Ishikawa (cell line): Measurements from ENCODE around the gene MB.

ENCODE experiments used
- CEBPB ChIP-seq: IDR thresholded peaks from 2 replicates; pipeline ENCODE4 v1.6.1; 2012
- CREB1 ChIP-seq: IDR thresholded peaks from 2 replicates; pipeline ENCODE4 v1.6.1; 2012; ENCODE audit warnings: low read depth
- EGR1 ChIP-seq: IDR thresholded peaks from 2 replicates; pipeline ENCODE4 v1.6.1; 2012
- EP300 ChIP-seq: IDR thresholded peaks from 2 replicates; pipeline ENCODE4 v1.6.1; 2012; ENCODE audit warnings: borderline replicate concordance
- FOXM1 ChIP-seq: IDR thresholded peaks from 2 replicates; pipeline ENCODE4 v1.6.1; 2012; ENCODE audit warnings: low read depth, borderline replicate concordance
- NFIC ChIP-seq: IDR thresholded peaks from 2 replicates; pipeline ENCODE4 v1.6.1; 2012
- RAD21 ChIP-seq: IDR thresholded peaks from 2 replicates; pipeline ENCODE4 v1.6.1; 2012; ENCODE audit warnings: low read depth
- TAF1 ChIP-seq: IDR thresholded peaks from 2 replicates; pipeline ENCODE4 v1.6.1; 2012; ENCODE audit warnings: low read depth, mild to moderate bottlenecking
- TEAD4 ChIP-seq: IDR thresholded peaks from 2 replicates; pipeline ENCODE4 v1.6.1; 2012
- YY1 ChIP-seq: IDR thresholded peaks from 2 replicates; pipeline ENCODE4 v1.6.1; 2012; ENCODE audit warnings: low read depth
- ZBTB7A ChIP-seq: IDR thresholded peaks from 2 replicates; pipeline ENCODE4 v1.6.1; 2012; ENCODE audit warnings: low read depth
- TF ChIP-seq, protein P1 (sequence below): IDR thresholded peaks from 2 replicates; pipeline ENCODE4 v1.6.1; 2012; ENCODE audit warnings: low read depth, mild to moderate bottlenecking
- TF ChIP-seq, protein P2 (sequence below): IDR thresholded peaks from 2 replicates; pipeline ENCODE4 v1.6.1; 2012
- TF ChIP-seq, protein P3 (sequence below): IDR thresholded peaks from 2 replicates; pipeline ENCODE4 v1.6.1; 2012

DNA sequence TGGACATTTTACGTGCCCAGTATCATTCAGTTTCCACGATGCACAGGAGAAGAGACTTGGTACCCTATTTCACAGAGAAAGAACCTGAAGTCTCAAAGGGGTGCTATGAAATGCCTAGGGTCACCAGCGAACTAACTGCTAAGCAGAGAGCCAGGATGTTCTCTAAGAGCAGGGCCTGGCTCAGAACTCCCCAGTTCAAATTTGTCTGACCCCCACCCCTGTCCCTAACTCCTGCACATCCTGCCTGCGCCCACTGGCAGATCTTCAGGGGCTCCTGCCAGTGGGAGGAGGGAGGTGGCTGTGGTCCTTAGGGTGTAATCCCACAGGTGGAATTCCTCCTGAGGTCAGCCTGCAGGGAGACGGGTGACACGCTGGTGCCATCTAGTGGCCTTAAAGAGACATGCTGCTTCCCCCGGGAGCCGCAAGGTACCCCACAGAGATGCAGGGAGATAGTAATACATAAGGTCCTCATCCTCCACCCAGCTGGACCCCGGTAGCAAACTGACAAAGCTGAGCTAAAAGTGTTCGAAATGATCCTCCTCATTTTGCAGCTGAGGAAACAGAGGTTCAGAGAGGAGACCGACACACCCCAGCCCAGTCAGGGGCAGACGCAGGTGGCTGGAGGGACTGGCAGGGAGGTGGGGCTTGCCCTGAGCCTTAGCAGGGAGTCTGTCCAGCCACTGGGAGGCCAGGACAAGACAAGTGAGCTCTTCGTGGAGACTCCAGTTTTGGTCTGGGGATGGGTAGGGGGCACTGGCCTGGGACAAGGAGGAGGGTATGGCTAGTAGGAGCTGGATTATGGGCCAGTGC, 34.1 kb downstream of the MB start:
- TF ChIP-seq ZBTB7A (no peak), EP300 (0 out of 2 replicates have a peak, but pooled peaks have one; percentile 9), RAD21 (peak; percentile 98), YY1 (no peak), TAF1 (no peak), CEBPB (no peak), CREB1 (no peak), FOXM1 (no peak), EGR1 (no peak), TEAD4 (peak; percentile 55), NFIC (no peak)
- TF ChIP-seq, protein P1, sequence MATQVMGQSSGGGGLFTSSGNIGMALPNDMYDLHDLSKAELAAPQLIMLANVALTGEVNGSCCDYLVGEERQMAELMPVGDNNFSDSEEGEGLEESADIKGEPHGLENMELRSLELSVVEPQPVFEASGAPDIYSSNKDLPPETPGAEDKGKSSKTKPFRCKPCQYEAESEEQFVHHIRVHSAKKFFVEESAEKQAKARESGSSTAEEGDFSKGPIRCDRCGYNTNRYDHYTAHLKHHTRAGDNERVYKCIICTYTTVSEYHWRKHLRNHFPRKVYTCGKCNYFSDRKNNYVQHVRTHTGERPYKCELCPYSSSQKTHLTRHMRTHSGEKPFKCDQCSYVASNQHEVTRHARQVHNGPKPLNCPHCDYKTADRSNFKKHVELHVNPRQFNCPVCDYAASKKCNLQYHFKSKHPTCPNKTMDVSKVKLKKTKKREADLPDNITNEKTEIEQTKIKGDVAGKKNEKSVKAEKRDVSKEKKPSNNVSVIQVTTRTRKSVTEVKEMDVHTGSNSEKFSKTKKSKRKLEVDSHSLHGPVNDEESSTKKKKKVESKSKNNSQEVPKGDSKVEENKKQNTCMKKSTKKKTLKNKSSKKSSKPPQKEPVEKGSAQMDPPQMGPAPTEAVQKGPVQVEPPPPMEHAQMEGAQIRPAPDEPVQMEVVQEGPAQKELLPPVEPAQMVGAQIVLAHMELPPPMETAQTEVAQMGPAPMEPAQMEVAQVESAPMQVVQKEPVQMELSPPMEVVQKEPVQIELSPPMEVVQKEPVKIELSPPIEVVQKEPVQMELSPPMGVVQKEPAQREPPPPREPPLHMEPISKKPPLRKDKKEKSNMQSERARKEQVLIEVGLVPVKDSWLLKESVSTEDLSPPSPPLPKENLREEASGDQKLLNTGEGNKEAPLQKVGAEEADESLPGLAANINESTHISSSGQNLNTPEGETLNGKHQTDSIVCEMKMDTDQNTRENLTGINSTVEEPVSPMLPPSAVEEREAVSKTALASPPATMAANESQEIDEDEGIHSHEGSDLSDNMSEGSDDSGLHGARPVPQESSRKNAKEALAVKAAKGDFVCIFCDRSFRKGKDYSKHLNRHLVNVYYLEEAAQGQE, result no peak
- TF ChIP-seq, protein P2, sequence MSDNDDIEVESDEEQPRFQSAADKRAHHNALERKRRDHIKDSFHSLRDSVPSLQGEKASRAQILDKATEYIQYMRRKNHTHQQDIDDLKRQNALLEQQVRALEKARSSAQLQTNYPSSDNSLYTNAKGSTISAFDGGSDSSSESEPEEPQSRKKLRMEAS, result no peak
- TF ChIP-seq, protein P3, sequence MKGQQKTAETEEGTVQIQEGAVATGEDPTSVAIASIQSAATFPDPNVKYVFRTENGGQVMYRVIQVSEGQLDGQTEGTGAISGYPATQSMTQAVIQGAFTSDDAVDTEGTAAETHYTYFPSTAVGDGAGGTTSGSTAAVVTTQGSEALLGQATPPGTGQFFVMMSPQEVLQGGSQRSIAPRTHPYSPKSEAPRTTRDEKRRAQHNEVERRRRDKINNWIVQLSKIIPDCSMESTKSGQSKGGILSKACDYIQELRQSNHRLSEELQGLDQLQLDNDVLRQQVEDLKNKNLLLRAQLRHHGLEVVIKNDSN, result no peak
